B cell (primary cell): ENCODE measurements around the gene HES5.

Experiments
- CTCF ChIP-seq: fragments of 200-600 bp; IDR thresholded peaks from one replicate; pipeline ENCODE4 v1.8.0; 2022; ENCODE audit warnings: antibody characterized with exemption, mild to moderate bottlenecking
- EZH2 ChIP-seq: IDR thresholded peaks from 2 replicates; pipeline ENCODE4 v1.6.1; 2012; ENCODE audit warnings: borderline replicate concordance, low read depth, mild to moderate bottlenecking, moderate library complexity, low read length; ENCODE audit not compliant: insufficient read depth, poor library complexity, severe bottlenecking

GRCh38 chr1:2493691-2494322 is 36.3 kb downstream of the HES5 start:
- TF ChIP-seq CTCF (no peak), EZH2 (no peak)
